K562 (cell line): ENCODE data around the gene SLC43A2. TPM values are rescaled to one million over a fixed set of nuclear protein-coding genes. Genes with fewer than 3 reads are reported as not detected.

ENCODE experiments used
- CHAMP1 ChIP-seq: fragments of 450-650 bp; IDR thresholded peaks from 2 replicates; pipeline ENCODE4 v1.6.1; 2016; ENCODE audit warnings: mild to moderate bottlenecking
- DIDO1 ChIP-seq: fragments of 450-650 bp; IDR thresholded peaks from 2 replicates; pipeline ENCODE4 v1.6.1; 2016; ENCODE audit warnings: low read depth, missing biosample characterization, missing genetic modification characterization
- EGR1 ChIP-seq: fragments of 450-650 bp; conservative IDR thresholded peaks from 2 replicates; pipeline ENCODE4 v1.6.1; 2017; ENCODE audit warnings: mild to moderate bottlenecking
- ESRRB ChIP-seq: fragments of 250-450 bp; sonication (Bioruptor Pico); IDR thresholded peaks from 2 replicates; pipeline ENCODE4 v1.5.0; 2020; ENCODE audit warnings: mild to moderate bottlenecking, moderate library complexity, borderline replicate concordance
- HNRNPL ChIP-seq: fragments of 200-400 bp; formaldehyde crosslinking; IDR thresholded peaks from 2 replicates; pipeline ENCODE4 v1.6.1; 2017; ENCODE audit warnings: low read depth, mild to moderate bottlenecking, low read length
- MECOM ChIP-seq: fragments of 250-450 bp; sonication (Bioruptor Pico); IDR thresholded peaks from 2 replicates; pipeline ENCODE4 v1.8.0; 2022; ENCODE audit warnings: inconsistent platforms
- MNT ChIP-seq, 2 experiments: fragments of 450-650 bp; conservative IDR thresholded peaks; 2 replicates each; pipeline ENCODE4 v1.6.1; 2017; ENCODE audit warnings: mild to moderate bottlenecking in 2 of 2, moderate library complexity in 2 of 2
- PRPF4 ChIP-seq: fragments of 200-400 bp; formaldehyde crosslinking; IDR thresholded peaks from one replicate; pipeline ENCODE4 v1.6.1; 2017; ENCODE audit warnings: low read length, low read depth, mild to moderate bottlenecking; ENCODE audit not compliant: insufficient read depth, poor library complexity, severe bottlenecking
- TAF1 ChIP-seq: IDR thresholded peaks from 2 replicates; pipeline ENCODE4 v1.6.1; 2011; ENCODE audit warnings: mild to moderate bottlenecking, low read length, moderate library complexity; ENCODE audit not compliant: insufficient read depth, control insufficient read depth, severe bottlenecking; ENCODE audit errors: extremely low read depth
- TBP ChIP-seq: optimal IDR thresholded peaks from 2 replicates; pipeline ENCODE3; 2011; ENCODE audit warnings: low read depth, low read length, improper control_type of control experiment
- ZBTB17 ChIP-seq: fragments of 450-650 bp; formaldehyde crosslinking; IDR thresholded peaks from 2 replicates; pipeline ENCODE4 v1.4.0; 2020; ENCODE audit warnings: mild to moderate bottlenecking
- ZC3H11A ChIP-seq: IDR thresholded peaks from 2 replicates; pipeline ENCODE4 v1.6.1; 2012; ENCODE audit warnings: low read depth, low read length, improper control_type of control experiment
- ZNF766 ChIP-seq: fragments of 200-800 bp; sonication (Bioruptor generic); conservative IDR thresholded peaks from 2 replicates; pipeline ENCODE4 v1.6.1; 2016; ENCODE audit warnings: missing genetic modification characterization, missing compliant biosample characterization
- ZNF79 ChIP-seq: fragments of 250-450 bp; sonication (Bioruptor Pico); IDR thresholded peaks from 2 replicates; pipeline ENCODE4 v1.4.0; 2020; ENCODE audit warnings: low read depth, mild to moderate bottlenecking, moderate library complexity
- polyA plus RNA-seq, 8 experiments: library from polyadenylated mRNA; depleted of rRNA in 4 of 8; stranded (reverse) in 5 of 8; unstranded in 3 of 8; fragments of >200 nt; fragmentation: Nextera tagmentation in 2 of 8; fragmentation: Illumina TruSeq in 1 of 8; extraction: Ambion mirVana in 2 of 8; extraction: Trizol in 1 of 8; gene quantifications; 2 replicates each; pipeline versions ENCODE4 v1.2.1 to v1.2.3, GENCODE V29; 2011 to 2014; ENCODE audit warnings: inconsistent platforms in 1 of 8, missing spikeins in 1 of 8
- total RNA-seq, 7 experiments: library from RNA; depleted of rRNA in 6 of 7; stranded (reverse); fragments of >200 nt in 6 of 7; fragmentation: Illumina TruSeq in 2 of 7; extraction: Trizol in 2 of 7; gene quantifications; 2 replicates each; pipeline versions ENCODE4 v1.2.1 to v1.2.3, GENCODE V29; 2011 to 2021; ENCODE audit warnings: low replicate concordance in 1 of 7
- TF ChIP-seq, protein P1 (sequence below): sonication (generic); formaldehyde crosslinking; IDR thresholded peaks from 2 replicates; pipeline ENCODE4 v1.8.1; 2023; ENCODE audit warnings: mild to moderate bottlenecking, missing genetic modification reagents
- TF ChIP-seq, protein P2 (sequence below): fragments of 250-450 bp; sonication (Bioruptor Pico); IDR thresholded peaks from 2 replicates; pipeline ENCODE4 v1.4.0; 2020; ENCODE audit warnings: mild to moderate bottlenecking, moderate library complexity

Gene SLC43A2
- total and polyA plus RNA-seq, 9 of the 15 experiments (the other 6 are each of a cell fraction or from before 2014, with no cell fraction given): 0.03 to 10.2 (median 3.6) TPM

- TF ChIP-seq, protein P1, sequence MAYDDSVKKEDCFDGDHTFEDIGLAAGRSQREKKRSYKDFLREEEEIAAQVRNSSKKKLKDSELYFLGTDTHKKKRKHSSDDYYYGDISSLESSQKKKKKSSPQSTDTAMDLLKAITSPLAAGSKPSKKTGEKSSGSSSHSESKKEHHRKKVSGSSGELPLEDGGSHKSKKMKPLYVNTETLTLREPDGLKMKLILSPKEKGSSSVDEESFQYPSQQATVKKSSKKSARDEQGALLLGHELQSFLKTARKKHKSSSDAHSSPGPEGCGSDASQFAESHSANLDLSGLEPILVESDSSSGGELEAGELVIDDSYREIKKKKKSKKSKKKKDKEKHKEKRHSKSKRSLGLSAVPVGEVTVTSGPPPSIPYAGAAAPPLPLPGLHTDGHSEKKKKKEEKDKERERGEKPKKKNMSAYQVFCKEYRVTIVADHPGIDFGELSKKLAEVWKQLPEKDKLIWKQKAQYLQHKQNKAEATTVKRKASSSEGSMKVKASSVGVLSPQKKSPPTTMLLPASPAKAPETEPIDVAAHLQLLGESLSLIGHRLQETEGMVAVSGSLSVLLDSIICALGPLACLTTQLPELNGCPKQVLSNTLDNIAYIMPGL (CRISPR knock-in tag): no peak
- TF ChIP-seq ZC3H11A: no peak
- TF ChIP-seq MECOM (CRISPR knock-in tag): no peak
- TF ChIP-seq TAF1: no peak
- peak; percentile 70 for TF ChIP-seq TBP
- no peak for TF ChIP-seq DIDO1
- TF ChIP-seq ESRRB (CRISPR knock-in tag): no peak
- TF ChIP-seq ZNF766: no peak
- TF ChIP-seq ZNF79 (CRISPR knock-in tag): no peak
- TF ChIP-seq MNT (conservative IDR thresholded peaks at IDR 0.05): peak; percentile 78 to 86
- peak; percentile 28 for TF ChIP-seq PRPF4
- TF ChIP-seq ZBTB17 (CRISPR knock-in tag): no peak
- TF ChIP-seq HNRNPL: no peak
- TF ChIP-seq CHAMP1: no peak
- peak; percentile 72 for TF ChIP-seq EGR1
- TF ChIP-seq, protein P2, sequence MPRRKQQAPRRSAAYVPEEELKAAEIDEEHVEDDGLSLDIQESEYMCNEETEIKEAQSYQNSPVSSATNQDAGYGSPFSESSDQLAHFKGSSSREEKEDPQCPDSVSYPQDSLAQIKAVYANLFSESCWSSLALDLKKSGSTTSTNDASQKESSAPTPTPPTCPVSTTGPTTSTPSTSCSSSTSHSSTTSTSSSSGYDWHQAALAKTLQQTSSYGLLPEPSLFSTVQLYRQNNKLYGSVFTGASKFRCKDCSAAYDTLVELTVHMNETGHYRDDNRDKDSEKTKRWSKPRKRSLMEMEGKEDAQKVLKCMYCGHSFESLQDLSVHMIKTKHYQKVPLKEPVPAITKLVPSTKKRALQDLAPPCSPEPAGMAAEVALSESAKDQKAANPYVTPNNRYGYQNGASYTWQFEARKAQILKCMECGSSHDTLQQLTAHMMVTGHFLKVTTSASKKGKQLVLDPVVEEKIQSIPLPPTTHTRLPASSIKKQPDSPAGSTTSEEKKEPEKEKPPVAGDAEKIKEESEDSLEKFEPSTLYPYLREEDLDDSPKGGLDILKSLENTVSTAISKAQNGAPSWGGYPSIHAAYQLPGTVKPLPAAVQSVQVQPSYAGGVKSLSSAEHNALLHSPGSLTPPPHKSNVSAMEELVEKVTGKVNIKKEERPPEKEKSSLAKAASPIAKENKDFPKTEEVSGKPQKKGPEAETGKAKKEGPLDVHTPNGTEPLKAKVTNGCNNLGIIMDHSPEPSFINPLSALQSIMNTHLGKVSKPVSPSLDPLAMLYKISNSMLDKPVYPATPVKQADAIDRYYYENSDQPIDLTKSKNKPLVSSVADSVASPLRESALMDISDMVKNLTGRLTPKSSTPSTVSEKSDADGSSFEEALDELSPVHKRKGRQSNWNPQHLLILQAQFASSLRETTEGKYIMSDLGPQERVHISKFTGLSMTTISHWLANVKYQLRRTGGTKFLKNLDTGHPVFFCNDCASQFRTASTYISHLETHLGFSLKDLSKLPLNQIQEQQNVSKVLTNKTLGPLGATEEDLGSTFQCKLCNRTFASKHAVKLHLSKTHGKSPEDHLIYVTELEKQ (CRISPR knock-in tag): no peak
These were observed at the start of gene SLC43A2 (continued) for GRCh38 chr17:1627982-1628855.
